HepG2 (cell line): ENCODE data around the gene SMDT1. TPM values are rescaled to one million over a fixed set of nuclear protein-coding genes. Genes with fewer than 3 reads are reported as not detected.
A peak's percentile ranks its signal among the peaks of the same experiment; 100 is the strongest.

Experiments
- CTCF ChIP-seq: sonication (generic); formaldehyde crosslinking; IDR thresholded peaks from 2 replicates; pipeline ENCODE4 v1.5.0; 2020; ENCODE audit warnings: mild to moderate bottlenecking, missing genetic modification reagents, moderate library complexity
- JUN ChIP-seq: sonication (generic); formaldehyde crosslinking; IDR thresholded peaks from 2 replicates; pipeline ENCODE4 v1.4.0; 2020; ENCODE audit warnings: mild to moderate bottlenecking, missing genetic modification reagents
- JUNB ChIP-seq: sonication (generic); formaldehyde crosslinking; IDR thresholded peaks from 2 replicates; pipeline ENCODE4 v1.8.0; 2022; ENCODE audit warnings: missing genetic modification reagents, mild to moderate bottlenecking, borderline replicate concordance
- MAFF ChIP-seq: IDR thresholded peaks from 2 replicates; pipeline ENCODE4 v1.6.1; 2011; ENCODE audit warnings: low read depth, low read length, improper control_type of control experiment
- MTERF4 ChIP-seq: sonication (generic); formaldehyde crosslinking; IDR thresholded peaks from 2 replicates; pipeline ENCODE4 v1.8.0; 2023; ENCODE audit warnings: mild to moderate bottlenecking, missing genetic modification reagents
- MZF1 ChIP-seq: sonication (generic); formaldehyde crosslinking; IDR thresholded peaks from 2 replicates; pipeline ENCODE4 v1.8.1; 2023; ENCODE audit warnings: mild to moderate bottlenecking, missing genetic modification reagents, borderline replicate concordance
- NBN ChIP-seq: fragments of 450-650 bp; conservative IDR thresholded peaks from 2 replicates; pipeline ENCODE4 v1.6.1; 2017
- NFIC ChIP-seq: IDR thresholded peaks from 2 replicates; pipeline ENCODE4 v1.6.1; 2012; ENCODE audit warnings: mild to moderate bottlenecking, low read length, inconsistent platforms
- NFYC ChIP-seq: IDR thresholded peaks from 2 replicates; pipeline ENCODE4 v1.6.1; 2016; ENCODE audit warnings: missing genetic modification reagents, missing compliant biosample characterization
- RFXANK ChIP-seq: IDR thresholded peaks from 2 replicates; pipeline ENCODE4 v1.6.1; 2016
- RNF219 ChIP-seq: sonication (generic); formaldehyde crosslinking; IDR thresholded peaks from 2 replicates; pipeline ENCODE4 v1.5.0; 2020; ENCODE audit warnings: mild to moderate bottlenecking, missing genetic modification reagents
- SMAD9 ChIP-seq: sonication (generic); formaldehyde crosslinking; IDR thresholded peaks from 2 replicates; pipeline ENCODE4 v1.5.1; 2020; ENCODE audit warnings: mild to moderate bottlenecking, missing genetic modification reagents
- ZKSCAN5 ChIP-seq: sonication (generic); formaldehyde crosslinking; IDR thresholded peaks from 2 replicates; pipeline ENCODE4 v1.5.1; 2020; ENCODE audit warnings: mild to moderate bottlenecking, missing genetic modification reagents
- ZNF317 ChIP-seq: sonication (generic); formaldehyde crosslinking; IDR thresholded peaks from 2 replicates; pipeline ENCODE4 v1.5.0; 2020; ENCODE audit warnings: mild to moderate bottlenecking, missing genetic modification reagents
- ZNF513 ChIP-seq: sonication (generic); formaldehyde crosslinking; conservative IDR thresholded peaks from 2 replicates; pipeline ENCODE4 v1.5.0; 2020; ENCODE audit warnings: missing genetic modification reagents
- ZNF644 ChIP-seq: IDR thresholded peaks from 2 replicates; pipeline ENCODE4 v1.6.1; 2016; ENCODE audit warnings: low read depth
- ZNF710 ChIP-seq: sonication (generic); formaldehyde crosslinking; IDR thresholded peaks from 2 replicates; pipeline ENCODE4 v1.5.0; 2020; ENCODE audit warnings: mild to moderate bottlenecking, missing genetic modification reagents, borderline replicate concordance
- ZNF776 ChIP-seq: sonication (generic); formaldehyde crosslinking; IDR thresholded peaks from 2 replicates; pipeline ENCODE4 v1.4.0; 2020; ENCODE audit warnings: mild to moderate bottlenecking, missing genetic modification reagents
- polyA plus RNA-seq, 8 experiments: library from polyadenylated mRNA; depleted of rRNA in 3 of 8; stranded (reverse) in 7 of 8; unstranded in 1 of 8; fragments of >200 nt; fragmentation: Illumina TruSeq in 4 of 8; extraction: Trizol in 4 of 8; gene quantifications; 2 replicates each; pipeline versions ENCODE4 v1.2.1 to v1.2.3, GENCODE V29; 2011 to 2016; ENCODE audit warnings: low read depth in 4 of 8, missing spikeins in 1 of 8, mixed read lengths in 1 of 8; ENCODE audit not compliant: insufficient read depth in 1 of 8
- total RNA-seq, 5 experiments: library from RNA; depleted of rRNA; stranded (reverse); fragments of >200 nt; fragmentation: Illumina TruSeq; extraction: Trizol; gene quantifications; 2 replicates each; pipeline ENCODE4 v1.2.3, GENCODE V29; 2016; ENCODE audit warnings: low read depth in 1 of 5

Gene SMDT1
- total and polyA plus RNA-seq, 2 of the 13 experiments (the other 11 are each of a cell fraction or from before 2014, with no cell fraction given), result 8.3 to 26.6 TPM

GRCh38 chr22:42070517-42071422 lies 8.7 kb upstream of the SMDT1 start, which contains the start of gene NAGA (continued):
- TF ChIP-seq JUNB, result no peak
- no peak for TF ChIP-seq MAFF
- no peak for TF ChIP-seq MTERF4
- TF ChIP-seq CTCF (CRISPR knock-in tag), result 0 out of 2 replicates have a peak, but pooled peaks have one; percentile 16
- TF ChIP-seq ZNF776, result peak; percentile 53; the same call in 1 of the 2 replicates
- peak; percentile 91 for TF ChIP-seq SMAD9
- no peak for TF ChIP-seq ZNF644 (CRISPR knock-in tag)
- peak; percentile 68; the same call in 1 of the 2 replicates for TF ChIP-seq ZNF710
- TF ChIP-seq ZNF513 (CRISPR knock-in tag), result no peak
- peak; percentile 70; the same call in 1 of the 2 replicates for TF ChIP-seq JUN (CRISPR knock-in tag)
- TF ChIP-seq NFYC (CRISPR knock-in tag), result peak; percentile 82
- TF ChIP-seq RNF219 (CRISPR knock-in tag), result no peak
- TF ChIP-seq NFIC, result no peak
- no peak for TF ChIP-seq NBN
- no peak; the same call in 1 of the 2 replicates for TF ChIP-seq ZKSCAN5
- TF ChIP-seq MZF1 (CRISPR knock-in tag), result no peak
- 0 out of 2 replicates have a peak, but pooled peaks have one; percentile 80 for TF ChIP-seq ZNF317 (CRISPR knock-in tag)
- TF ChIP-seq RFXANK (CRISPR knock-in tag), result peak; percentile 89; the same call in 1 of the 2 replicates
